Kidney (tissue), 14 donors: ENCODE results near the gene IFI27L2. TPM values are rescaled to one million over a fixed set of nuclear protein-coding genes. Genes with fewer than 3 reads are reported as not detected.

ENCODE experiments used
- DNase-seq, 5 donors: peaks; one replicate each; pipeline ENCODE4 v3.0.0-alpha.2; 2013 to 2020
- FAIRE-seq: peaks from 2 replicates; lab custom pipeline; 2012; peaks lifted over from hg19 to GRCh38; lab: Jason Lieb, UNC
- H3K27ac ChIP-seq, 2 donors: one replicate each; pipeline ENCODE4 v1.7.0; 2013; ENCODE audit warnings: low read depth in 2 of 2, low read length in 2 of 2, inconsistent platforms in 1 of 2
- H3K27me3 ChIP-seq: one replicate; pipeline ENCODE4 v1.7.1; 2013; ENCODE audit warnings: low read length, inconsistent platforms; ENCODE audit not compliant: control insufficient read depth, insufficient read depth
- H3K36me3 ChIP-seq, 3 donors: one replicate each; pipeline versions ENCODE4 v1.7.0 to v1.7.1; 2013; ENCODE audit warnings: low read length in 3 of 3, control low read depth in 1 of 3, inconsistent platforms in 1 of 3; ENCODE audit not compliant: insufficient read depth in 3 of 3, control insufficient read depth in 2 of 3
- H3K4me1 ChIP-seq, 3 donors: one replicate each; pipeline versions ENCODE4 v1.7.0 to v1.7.1; 2013; ENCODE audit warnings: low read length in 3 of 3, inconsistent platforms in 1 of 3, low read depth in 1 of 3; ENCODE audit not compliant: control insufficient read depth in 2 of 3, insufficient read depth in 2 of 3
- H3K4me3 ChIP-seq, 3 donors: one replicate each; pipeline versions ENCODE4 v1.7.0 to v1.8.1; 2013; ENCODE audit warnings: low read length in 3 of 3, control low read depth in 1 of 3, inconsistent platforms in 1 of 3
- H3K9ac ChIP-seq, 3 donors: one replicate each; pipeline versions ENCODE4 v1.7.0 to v1.7.1; 2013; ENCODE audit warnings: low read length in 3 of 3, control low read depth in 1 of 3, inconsistent platforms in 1 of 3
- H3K9me3 ChIP-seq, 3 donors: one replicate each; pipeline versions ENCODE4 v1.7.0 to v1.7.1; 2013; ENCODE audit warnings: low read length in 3 of 3, control low read depth in 1 of 3, inconsistent platforms in 1 of 3; ENCODE audit not compliant: control insufficient read depth in 2 of 3, insufficient read depth in 1 of 3
- CTCF ChIP-seq: IDR thresholded peaks from 3 replicates; pipeline ENCODE4 v1.5.1; 2012; ENCODE audit warnings: mild to moderate bottlenecking, moderate library complexity, borderline replicate concordance; ENCODE audit not compliant: insufficient read depth; ENCODE audit errors: extremely low read depth
- intact Hi-C: fragments of 100-400 bp; cut with DNase I; formaldehyde crosslinking; loops from one replicate; pipeline ENCODE4 v1.11.1; 2022
- polyA plus RNA-seq: library from polyadenylated mRNA; stranded (reverse); fragments of 350-450 nt; fragmentation: Illumina TruSeq; extraction: RNeasy Lipid Tissue Mini Kit (QIAGEN cat#74804); gene quantifications from one replicate; pipeline ENCODE4 v1.2.3, GENCODE V29; 2014; ENCODE audit warnings: low read depth, low replicate concordance; ENCODE audit not compliant: insufficient read depth
- total RNA-seq: library from RNA; stranded (reverse); fragmentation: NEBNext Ultra II Directional; extraction: Animal tissue kit (Norgen Biotek cat#: 25700); gene quantifications from one replicate; pipeline ENCODE4 v1.2.1, GENCODE V29; 2021
- donor health status: control.
- donor health status: control.
- donor health status: control.
- donor health status: control.
- donor health status: control.
- donor health status: DM: yes; HTN: yes; CAD: no.
- donor health status: Normal renal cell carcinoma (clear cell type).

Gene IFI27L2
- total and polyA plus RNA-seq, 2 donors from 2014 or later: 28.2 to 223 TPM

- H3K27me3 ChIP-seq: no peaks in the 10 kb centered on the region
- H3K36me3 ChIP-seq: no peaks in the 10 kb centered on the region
- no peak for FAIRE-seq
- DNase-seq: no peak
- H3K9ac ChIP-seq: no peak overlapping the region
- H3K9me3 ChIP-seq: no peaks in the 10 kb centered on the region
- H3K27ac ChIP-seq: no peak overlapping the region
- intact Hi-C loops: no loop called here
- no peak overlapping the region for H3K4me3 ChIP-seq
- H3K4me1 ChIP-seq: no peaks in the 10 kb centered on the region
- TF ChIP-seq CTCF: no peak
These were observed 28.6 kb downstream of the IFI27L2 start for GRCh38 chr14:94100847-94101246.

- no peak for TF ChIP-seq CTCF
- H3K27me3 ChIP-seq: no peaks in the 10 kb centered on the region
- no peak overlapping the region for H3K4me3 ChIP-seq
- no peak for FAIRE-seq
- H3K9me3 ChIP-seq: no peaks in the 10 kb centered on the region
- H3K27ac ChIP-seq: no peak overlapping the region
- H3K36me3 ChIP-seq: no peaks in the 10 kb centered on the region
- no peaks in the 10 kb centered on the region for H3K4me1 ChIP-seq
- no peak for DNase-seq
- no peak overlapping the region for H3K9ac ChIP-seq
- intact Hi-C loops: no loop called here
These were observed 30.4 kb downstream of the IFI27L2 start for GRCh38 chr14:94099006-94099405.

- TF ChIP-seq CTCF: no peak
- no peak overlapping the region for H3K27ac ChIP-seq
- H3K9me3 ChIP-seq: no peaks in the 10 kb centered on the region
- no peak for DNase-seq
- intact Hi-C loops: no loop called here
- no peaks in the 10 kb centered on the region for H3K4me1 ChIP-seq
- no peaks in the 10 kb centered on the region for H3K27me3 ChIP-seq
- H3K9ac ChIP-seq: no peak overlapping the region
- no peaks in the 10 kb centered on the region for H3K36me3 ChIP-seq
- H3K4me3 ChIP-seq: no peak overlapping the region
- no peak for FAIRE-seq
These were observed 30.9 kb downstream of the IFI27L2 start for GRCh38 chr14:94098326-94098992.

- no peaks in the 10 kb centered on the region for H3K4me1 ChIP-seq
- no peak for TF ChIP-seq CTCF
- FAIRE-seq: no peak
- H3K36me3 ChIP-seq: no peaks in the 10 kb centered on the region
- H3K27me3 ChIP-seq: no peaks in the 10 kb centered on the region
- no peaks in the 10 kb centered on the region for H3K9me3 ChIP-seq
- H3K27ac ChIP-seq: no peak overlapping the region
- no peak overlapping the region for H3K4me3 ChIP-seq
- DNase-seq: no peak
- H3K9ac ChIP-seq: no peak overlapping the region
- intact Hi-C loops: no loop called here
These were observed 32.3 kb downstream of the IFI27L2 start for GRCh38 chr14:94097091-94097490.
